IMR-90 (cell line): ENCODE data around the gene OR2A12. TPM values are rescaled to one million over a fixed set of nuclear protein-coding genes. Genes with fewer than 3 reads are reported as not detected.

ENCODE experiments used
- ATAC-seq: fragments of 200-7000 bp; cut with Tn5 transposase; 2 replicates; pipeline ENCODE4 v1.9.1; 2020; ENCODE audit warnings: low read depth, mild to moderate bottlenecking, moderate library complexity
- BruUV-seq: library from RNA; stranded (reverse); fragments of 400-500 nt; replicated peaks from 2 replicates; lab custom pipeline; 2021; lab: Mats Ljungman, UMichigan
- CTCF ChIA-PET: fragments of 300-600 bp; formaldehyde crosslinking; extraction: SDS; loops from one replicate; lab custom pipeline; 2021; ENCODE audit warnings: antibody characterized with exemption; lab: Yijun Ruan, JAX
- POLR2A ChIA-PET: fragments of 300-600 bp; sonication (Branson Sonifier 250); formaldehyde crosslinking; loops from one replicate; lab custom pipeline; 2022; ENCODE audit warnings: antibody characterized with exemption; ENCODE audit not compliant: unreplicated experiment; lab: Charles Lee
- DNase-seq: peaks from one replicate; pipeline ENCODE4 v3.0.0; 2013
- H2AFZ ChIP-seq: replicated peaks from 2 replicates; pipeline ENCODE3; 2013; ENCODE audit warnings: low read length, mild to moderate bottlenecking; ENCODE audit not compliant: poor library complexity
- H2AK5ac ChIP-seq: 2 replicates; pipeline ENCODE4 v1.6.1; 2013; ENCODE audit warnings: low read depth, low read length, inconsistent platforms
- H2AK9ac ChIP-seq: replicated peaks from 2 replicates; pipeline ENCODE3; 2013; ENCODE audit warnings: mild to moderate bottlenecking, low read depth, low read length, moderate library complexity; ENCODE audit not compliant: poor library complexity
- H2BK120ac ChIP-seq: 2 replicates; pipeline ENCODE4 v1.6.1; 2013; ENCODE audit warnings: low read depth, low read length, inconsistent platforms
- H2BK15ac ChIP-seq: 3 replicates; pipeline ENCODE4 v1.6.1; 2013; ENCODE audit warnings: low read depth, low read length, inconsistent platforms
- H2BK20ac ChIP-seq: 2 replicates; pipeline ENCODE4 v1.6.1; 2013; ENCODE audit warnings: low read depth, mild to moderate bottlenecking, inconsistent platforms, low read length, moderate library complexity
- H2BK5ac ChIP-seq: 2 replicates; pipeline ENCODE4 v1.6.1; 2013; ENCODE audit warnings: mild to moderate bottlenecking, low read depth, low read length, inconsistent platforms; ENCODE audit not compliant: poor library complexity, severe bottlenecking
- H3K14ac ChIP-seq: replicated peaks from 2 replicates; pipeline ENCODE4 v1.6.1; 2013; ENCODE audit warnings: low read depth, low read length, inconsistent platforms
- H3K18ac ChIP-seq: 2 replicates; pipeline ENCODE4 v1.6.1; 2013; ENCODE audit warnings: low read depth, low read length, control low read depth
- H3K23ac ChIP-seq: 2 replicates; pipeline ENCODE4 v1.6.1; 2013; ENCODE audit warnings: low read depth, low read length, inconsistent platforms
- H3K27ac ChIP-seq: 2 replicates; pipeline ENCODE4 v1.5.1; 2013; ENCODE audit warnings: mild to moderate bottlenecking, control low read depth, low read length; ENCODE audit not compliant: insufficient read depth
- H3K27me3 ChIP-seq: 2 replicates; pipeline ENCODE4 v1.6.1; 2013; ENCODE audit warnings: low read length; ENCODE audit not compliant: control insufficient read depth, insufficient read depth
- H3K36me3 ChIP-seq: 2 replicates; pipeline ENCODE4 v1.6.1; 2013; ENCODE audit warnings: low read length, mixed read lengths; ENCODE audit not compliant: control insufficient read depth, insufficient read depth
- H3K4ac ChIP-seq: 2 replicates; pipeline ENCODE4 v1.6.1; 2013; ENCODE audit warnings: low read depth, low read length, inconsistent platforms
- H3K4me1 ChIP-seq: 2 replicates; pipeline ENCODE4 v1.6.1; 2013; ENCODE audit warnings: low read length, mixed read lengths; ENCODE audit not compliant: control insufficient read depth, insufficient read depth
- H3K4me2 ChIP-seq: 2 replicates; pipeline ENCODE4 v1.6.1; 2013; ENCODE audit warnings: low read depth, mild to moderate bottlenecking, control low read depth, low read length, moderate library complexity
- H3K4me3 ChIP-seq: 2 replicates; pipeline ENCODE4 v1.5.1; 2013; ENCODE audit warnings: low read depth, mild to moderate bottlenecking, control low read depth, low read length, moderate library complexity; ENCODE audit not compliant: insufficient read depth
- H3K56ac ChIP-seq: 2 replicates; pipeline ENCODE4 v1.6.1; 2013; ENCODE audit warnings: low read length, inconsistent platforms; ENCODE audit not compliant: insufficient read depth; ENCODE audit errors: extremely low read depth
- H3K79me1 ChIP-seq, 2 experiments: 2 replicates each; pipeline ENCODE4 v1.6.1; 2013; ENCODE audit warnings: low read length in 2 of 2, inconsistent platforms in 1 of 2, low read depth in 1 of 2
- H3K9ac ChIP-seq: 2 replicates; pipeline ENCODE4 v1.6.1; 2013; ENCODE audit warnings: low read depth, low read length, control low read depth
- H3K9me1 ChIP-seq: 2 replicates; pipeline ENCODE4 v1.6.1; 2013; ENCODE audit warnings: low read length, inconsistent platforms; ENCODE audit not compliant: insufficient read depth
- H3K9me3 ChIP-seq: 2 replicates; pipeline ENCODE4 v1.6.1; 2013; ENCODE audit warnings: low read length; ENCODE audit not compliant: control insufficient read depth, insufficient read depth
- H4K20me1 ChIP-seq: 2 replicates; pipeline ENCODE4 v1.6.1; 2013; ENCODE audit warnings: low read length, inconsistent platforms; ENCODE audit not compliant: insufficient read depth
- H4K5ac ChIP-seq: 2 replicates; pipeline ENCODE4 v1.6.1; 2013; ENCODE audit warnings: mild to moderate bottlenecking, low read depth, low read length, control low read depth
- H4K8ac ChIP-seq, 2 experiments: 2 replicates each; pipeline ENCODE4 v1.6.1; 2013; ENCODE audit warnings: low read depth in 2 of 2, low read length in 2 of 2, control low read depth in 1 of 2, inconsistent platforms in 1 of 2
- H4K91ac ChIP-seq: 2 replicates; pipeline ENCODE4 v1.6.1; 2013; ENCODE audit warnings: low read depth, low read length, inconsistent platforms; ENCODE audit not compliant: insufficient read depth
- BHLHE40 ChIP-seq: fragments of 150-350 bp; IDR thresholded peaks from 2 replicates; pipeline ENCODE4 v1.6.1; 2016; ENCODE audit warnings: mild to moderate bottlenecking, low read depth, low read length
- CEBPB ChIP-seq: IDR thresholded peaks from 2 replicates; pipeline ENCODE4 v1.6.1; 2012; ENCODE audit warnings: low read depth, low read length, improper control_type of control experiment
- CHD1 ChIP-seq: IDR thresholded peaks from 2 replicates; pipeline ENCODE4 v1.6.1; 2012; ENCODE audit warnings: low read depth, low read length, improper control_type of control experiment
- CTCF ChIP-seq: conservative IDR thresholded peaks from 2 replicates; pipeline ENCODE4 v1.5.1; 2012; ENCODE audit warnings: mild to moderate bottlenecking, low read depth, low read length, improper control_type of control experiment
- ELK1 ChIP-seq: fragments of 150-350 bp; IDR thresholded peaks from 2 replicates; pipeline ENCODE4 v1.6.1; 2016; ENCODE audit warnings: low read depth, mild to moderate bottlenecking, low read length, moderate library complexity, borderline replicate concordance
- FOS ChIP-seq: fragments of 150-350 bp; IDR thresholded peaks from 2 replicates; pipeline ENCODE4 v1.6.1; 2016; ENCODE audit warnings: low read depth, low read length
- MAFK ChIP-seq: IDR thresholded peaks from 2 replicates; pipeline ENCODE4 v1.6.1; 2012; ENCODE audit warnings: low read depth, low read length, improper control_type of control experiment
- MAZ ChIP-seq: IDR thresholded peaks from 2 replicates; pipeline ENCODE4 v1.6.1; 2012; ENCODE audit warnings: low read depth, mild to moderate bottlenecking, low read length, improper control_type of control experiment, moderate library complexity, borderline replicate concordance
- MXI1 ChIP-seq: IDR thresholded peaks from 2 replicates; pipeline ENCODE4 v1.6.1; 2012; ENCODE audit warnings: low read depth, mild to moderate bottlenecking, low read length, moderate library complexity, borderline replicate concordance
- NFE2L2 ChIP-seq: fragments of 150-350 bp; IDR thresholded peaks from 2 replicates; pipeline ENCODE4 v1.6.1; 2016; ENCODE audit warnings: low read depth, mild to moderate bottlenecking, low read length
- POLR2A ChIP-seq: IDR thresholded peaks from 2 replicates; pipeline ENCODE4 v1.6.1; 2012; ENCODE audit warnings: mild to moderate bottlenecking, low read depth, low read length
- RAD21 ChIP-seq: IDR thresholded peaks from 2 replicates; pipeline ENCODE4 v1.6.1; 2012; ENCODE audit warnings: low read length, improper control_type of control experiment
- RCOR1 ChIP-seq: IDR thresholded peaks from 2 replicates; pipeline ENCODE4 v1.6.1; 2012; ENCODE audit warnings: mild to moderate bottlenecking, low read length, improper control_type of control experiment; ENCODE audit not compliant: insufficient replicate concordance
- RFX5 ChIP-seq: IDR thresholded peaks from 2 replicates; pipeline ENCODE4 v1.8.0; 2012; ENCODE audit warnings: low read depth, mild to moderate bottlenecking, low read length, moderate library complexity
- SMC3 ChIP-seq: fragments of 150-350 bp; IDR thresholded peaks from 2 replicates; pipeline ENCODE4 v1.6.1; 2016; ENCODE audit warnings: low read depth, mild to moderate bottlenecking, antibody characterized with exemption, low read length, moderate library complexity
- USF2 ChIP-seq: fragments of 150-350 bp; IDR thresholded peaks from 2 replicates; pipeline ENCODE4 v1.6.1; 2017; ENCODE audit warnings: mild to moderate bottlenecking, antibody characterized with exemption, low read length, low read depth
- WGBS, 2 experiments: methylation state at CpG; one replicate each; pipeline versions ENCODE4 v1.1.5 to v1.1.7; 2013; ENCODE audit warnings: missing lambda C conversion rate in 2 of 2; ENCODE audit not compliant: insufficient read length in 1 of 2; ENCODE audit errors: extremely low coverage in 2 of 2; 5-methylcytosine and 5-hydroxymethylcytosine counted together
- dilution Hi-C: fragments of 300-500 bp; cut with HindIII; formaldehyde crosslinking; loops from one replicate; pipeline ENCODE4 v1.14.3; 2018; ENCODE audit warnings: low sequenced_read_pairs; ENCODE audit not compliant: unreplicated experiment
- in situ Hi-C: fragments of 300-500 bp; cut with MboI; formaldehyde crosslinking; loops from 3 replicates; pipeline ENCODE4 v1.14.3; 2019; ENCODE audit warnings: low sequenced_read_pairs, inconsistent platforms, mixed read lengths
- intact Hi-C: fragments of 100-400 bp; cut with micrococcal nuclease; formaldehyde crosslinking; loops from 2 replicates; pipeline ENCODE4 v1.10.0; 2022
- polyA plus RNA-seq, 3 experiments: library from polyadenylated mRNA; depleted of rRNA; stranded (reverse); fragments of >200 nt; gene quantifications; 2 replicates each; pipeline ENCODE4 v1.2.3, GENCODE V29; 2012; ENCODE audit warnings: low replicate concordance in 1 of 3
- total RNA-seq: library from RNA; depleted of rRNA; stranded (reverse); fragments of >200 nt; gene quantifications from 2 replicates; pipeline ENCODE4 v1.2.3, GENCODE V29; 2012

The OR2A12 gene
- total and polyA plus RNA-seq, 2 of the 4 experiments (the other 2 are of a cell fraction), result not detected

GRCh38 chr7:144069511-144069910, 16.6 kb upstream of the OR2A12 start, which contains the start of gene OR2A25:
Gene OR2A25 (plus strand): TSS chr7:144069811. CDS start chr7:144074220, 4,409 bp downstream.
- Histone ChIP-seq H3K18ac (no peak within 1 kb of the TSS), H2AK9ac (no peak within 1 kb of the TSS), H3K9me3 (no peaks in the 10 kb centered on the region), H4K5ac (no peak within 1 kb of the TSS), H3K4me1 (no peaks in the 10 kb centered on the region), H3K14ac (no peak within 1 kb of the TSS), H3K27ac (no peak within 1 kb of the TSS), H3K36me3 (no peaks in the 10 kb centered on the region), H2AFZ (no peak within 1 kb of the TSS), H4K91ac (no peak within 1 kb of the TSS), H2BK20ac (no peak within 1 kb of the TSS), H4K20me1 (no peaks in the 10 kb centered on the region), H3K9me1 (no peaks in the 10 kb centered on the region), H2BK5ac (no peak within 1 kb of the TSS), H2BK15ac (no peak within 1 kb of the TSS), H3K79me1 (no peaks in the 10 kb centered on the region), H2BK120ac (no peak within 1 kb of the TSS), H3K56ac (no peak within 1 kb of the TSS), H4K8ac (no peak within 1 kb of the TSS), H3K4me2 (no peak within 1 kb of the TSS), H3K4ac (no peak within 1 kb of the TSS), H3K27me3 (no peaks in the 10 kb centered on the region), H3K4me3 (no peak within 1 kb of the TSS), H3K9ac (no peak within 1 kb of the TSS), H3K23ac (no peak within 1 kb of the TSS), H2AK5ac (no peak within 1 kb of the TSS)
- dilution Hi-C loops, result no loop called here
- no peak for DNase-seq
- no peak for ATAC-seq
- ChIA-PET POLR2A (no interaction called here), CTCF (no interaction called here)
- in situ Hi-C loops, result no loop called here
- no CpG with 5 or more reads among the region's 1 CpG for WGBS, 2 experiments
- TF ChIP-seq CHD1 (no peak), NFE2L2 (no peak), RCOR1 (no peak), ELK1 (no peak), CEBPB (no peak), POLR2A (no peak), MXI1 (no peak), FOS (no peak), USF2 (no peak), BHLHE40 (no peak), MAFK (no peak), CTCF (no peak), RFX5 (no peak), RAD21 (no peak), SMC3 (no peak), MAZ (no peak)
- intact Hi-C loops, result no loop called here
- BruUV-seq, result no TSS peak
